ENCODE data around the gene DYNLRB1.

- TF ChIP-seq POLR2A (IDR thresholded peaks at IDR 0.05) (no peak), CTCF (IDR thresholded peaks at IDR 0.05) (peak; percentile 24 to 66 (median 48))
Measured at GRCh38 chr20:34536798-34537394, 20.7 kb downstream of the DYNLRB1 start.
